ENCODE results near the gene HBA1. TPM values are rescaled to one million over a fixed set of nuclear protein-coding genes. Genes with fewer than 3 reads are reported as not detected.

Gene HBA1
- total and polyA plus RNA-seq, 2 of the 8 experiments (the other 6 are each of a cell fraction or from before 2014, with no cell fraction given): 2.3 TPM

DNA sequence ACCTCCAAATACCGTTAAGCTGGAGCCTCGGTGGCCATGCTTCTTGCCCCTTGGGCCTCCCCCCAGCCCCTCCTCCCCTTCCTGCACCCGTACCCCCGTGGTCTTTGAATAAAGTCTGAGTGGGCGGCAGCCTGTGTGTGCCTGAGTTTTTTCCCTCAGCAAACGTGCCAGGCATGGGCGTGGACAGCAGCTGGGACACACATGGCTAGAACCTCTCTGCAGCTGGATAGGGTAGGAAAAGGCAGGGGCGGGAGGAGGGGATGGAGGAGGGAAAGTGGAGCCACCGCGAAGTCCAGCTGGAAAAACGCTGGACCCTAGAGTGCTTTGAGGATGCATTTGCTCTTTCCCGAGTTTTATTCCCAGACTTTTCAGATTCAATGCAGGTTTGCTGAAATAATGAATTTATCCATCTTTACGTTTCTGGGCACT, 928 bp downstream of the HBA1 start (continued):
- TF ChIP-seq, protein P1, sequence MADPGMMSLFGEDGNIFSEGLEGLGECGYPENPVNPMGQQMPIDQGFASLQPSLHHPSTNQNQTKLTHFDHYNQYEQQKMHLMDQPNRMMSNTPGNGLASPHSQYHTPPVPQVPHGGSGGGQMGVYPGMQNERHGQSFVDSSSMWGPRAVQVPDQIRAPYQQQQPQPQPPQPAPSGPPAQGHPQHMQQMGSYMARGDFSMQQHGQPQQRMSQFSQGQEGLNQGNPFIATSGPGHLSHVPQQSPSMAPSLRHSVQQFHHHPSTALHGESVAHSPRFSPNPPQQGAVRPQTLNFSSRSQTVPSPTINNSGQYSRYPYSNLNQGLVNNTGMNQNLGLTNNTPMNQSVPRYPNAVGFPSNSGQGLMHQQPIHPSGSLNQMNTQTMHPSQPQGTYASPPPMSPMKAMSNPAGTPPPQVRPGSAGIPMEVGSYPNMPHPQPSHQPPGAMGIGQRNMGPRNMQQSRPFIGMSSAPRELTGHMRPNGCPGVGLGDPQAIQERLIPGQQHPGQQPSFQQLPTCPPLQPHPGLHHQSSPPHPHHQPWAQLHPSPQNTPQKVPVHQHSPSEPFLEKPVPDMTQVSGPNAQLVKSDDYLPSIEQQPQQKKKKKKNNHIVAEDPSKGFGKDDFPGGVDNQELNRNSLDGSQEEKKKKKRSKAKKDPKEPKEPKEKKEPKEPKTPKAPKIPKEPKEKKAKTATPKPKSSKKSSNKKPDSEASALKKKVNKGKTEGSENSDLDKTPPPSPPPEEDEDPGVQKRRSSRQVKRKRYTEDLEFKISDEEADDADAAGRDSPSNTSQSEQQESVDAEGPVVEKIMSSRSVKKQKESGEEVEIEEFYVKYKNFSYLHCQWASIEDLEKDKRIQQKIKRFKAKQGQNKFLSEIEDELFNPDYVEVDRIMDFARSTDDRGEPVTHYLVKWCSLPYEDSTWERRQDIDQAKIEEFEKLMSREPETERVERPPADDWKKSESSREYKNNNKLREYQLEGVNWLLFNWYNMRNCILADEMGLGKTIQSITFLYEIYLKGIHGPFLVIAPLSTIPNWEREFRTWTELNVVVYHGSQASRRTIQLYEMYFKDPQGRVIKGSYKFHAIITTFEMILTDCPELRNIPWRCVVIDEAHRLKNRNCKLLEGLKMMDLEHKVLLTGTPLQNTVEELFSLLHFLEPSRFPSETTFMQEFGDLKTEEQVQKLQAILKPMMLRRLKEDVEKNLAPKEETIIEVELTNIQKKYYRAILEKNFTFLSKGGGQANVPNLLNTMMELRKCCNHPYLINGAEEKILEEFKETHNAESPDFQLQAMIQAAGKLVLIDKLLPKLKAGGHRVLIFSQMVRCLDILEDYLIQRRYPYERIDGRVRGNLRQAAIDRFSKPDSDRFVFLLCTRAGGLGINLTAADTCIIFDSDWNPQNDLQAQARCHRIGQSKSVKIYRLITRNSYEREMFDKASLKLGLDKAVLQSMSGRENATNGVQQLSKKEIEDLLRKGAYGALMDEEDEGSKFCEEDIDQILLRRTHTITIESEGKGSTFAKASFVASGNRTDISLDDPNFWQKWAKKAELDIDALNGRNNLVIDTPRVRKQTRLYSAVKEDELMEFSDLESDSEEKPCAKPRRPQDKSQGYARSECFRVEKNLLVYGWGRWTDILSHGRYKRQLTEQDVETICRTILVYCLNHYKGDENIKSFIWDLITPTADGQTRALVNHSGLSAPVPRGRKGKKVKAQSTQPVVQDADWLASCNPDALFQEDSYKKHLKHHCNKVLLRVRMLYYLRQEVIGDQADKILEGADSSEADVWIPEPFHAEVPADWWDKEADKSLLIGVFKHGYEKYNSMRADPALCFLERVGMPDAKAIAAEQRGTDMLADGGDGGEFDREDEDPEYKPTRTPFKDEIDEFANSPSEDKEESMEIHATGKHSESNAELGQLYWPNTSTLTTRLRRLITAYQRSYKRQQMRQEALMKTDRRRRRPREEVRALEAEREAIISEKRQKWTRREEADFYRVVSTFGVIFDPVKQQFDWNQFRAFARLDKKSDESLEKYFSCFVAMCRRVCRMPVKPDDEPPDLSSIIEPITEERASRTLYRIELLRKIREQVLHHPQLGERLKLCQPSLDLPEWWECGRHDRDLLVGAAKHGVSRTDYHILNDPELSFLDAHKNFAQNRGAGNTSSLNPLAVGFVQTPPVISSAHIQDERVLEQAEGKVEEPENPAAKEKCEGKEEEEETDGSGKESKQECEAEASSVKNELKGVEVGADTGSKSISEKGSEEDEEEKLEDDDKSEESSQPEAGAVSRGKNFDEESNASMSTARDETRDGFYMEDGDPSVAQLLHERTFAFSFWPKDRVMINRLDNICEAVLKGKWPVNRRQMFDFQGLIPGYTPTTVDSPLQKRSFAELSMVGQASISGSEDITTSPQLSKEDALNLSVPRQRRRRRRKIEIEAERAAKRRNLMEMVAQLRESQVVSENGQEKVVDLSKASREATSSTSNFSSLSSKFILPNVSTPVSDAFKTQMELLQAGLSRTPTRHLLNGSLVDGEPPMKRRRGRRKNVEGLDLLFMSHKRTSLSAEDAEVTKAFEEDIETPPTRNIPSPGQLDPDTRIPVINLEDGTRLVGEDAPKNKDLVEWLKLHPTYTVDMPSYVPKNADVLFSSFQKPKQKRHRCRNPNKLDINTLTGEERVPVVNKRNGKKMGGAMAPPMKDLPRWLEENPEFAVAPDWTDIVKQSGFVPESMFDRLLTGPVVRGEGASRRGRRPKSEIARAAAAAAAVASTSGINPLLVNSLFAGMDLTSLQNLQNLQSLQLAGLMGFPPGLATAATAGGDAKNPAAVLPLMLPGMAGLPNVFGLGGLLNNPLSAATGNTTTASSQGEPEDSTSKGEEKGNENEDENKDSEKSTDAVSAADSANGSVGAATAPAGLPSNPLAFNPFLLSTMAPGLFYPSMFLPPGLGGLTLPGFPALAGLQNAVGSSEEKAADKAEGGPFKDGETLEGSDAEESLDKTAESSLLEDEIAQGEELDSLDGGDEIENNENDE (IDR thresholded peaks at IDR 0.05; ENCODE audit: insufficient replicate concordance, low read length): no peak
- peak; percentile 36 for TF ChIP-seq EZH2 (IDR thresholded peaks at IDR 0.05; ENCODE audit: low read depth, low read length, severe bottlenecking)
- TF ChIP-seq EGR1 (IDR thresholded peaks at IDR 0.05; ENCODE audit: borderline replicate concordance, low read depth, low read length): no peak
